Measurements from ENCODE around the gene PCNX3. TPM values are rescaled to one million over a fixed set of nuclear protein-coding genes. Genes with fewer than 3 reads are reported as not detected.
A peak's percentile ranks its signal among the peaks of the same experiment; 100 is the strongest.

PCNX3 gene
- total and polyA plus RNA-seq, 2 of the 13 experiments (the other 11 are each of a cell fraction or from before 2014, with no cell fraction given) = 16.2 to 23.0 TPM

DNA sequence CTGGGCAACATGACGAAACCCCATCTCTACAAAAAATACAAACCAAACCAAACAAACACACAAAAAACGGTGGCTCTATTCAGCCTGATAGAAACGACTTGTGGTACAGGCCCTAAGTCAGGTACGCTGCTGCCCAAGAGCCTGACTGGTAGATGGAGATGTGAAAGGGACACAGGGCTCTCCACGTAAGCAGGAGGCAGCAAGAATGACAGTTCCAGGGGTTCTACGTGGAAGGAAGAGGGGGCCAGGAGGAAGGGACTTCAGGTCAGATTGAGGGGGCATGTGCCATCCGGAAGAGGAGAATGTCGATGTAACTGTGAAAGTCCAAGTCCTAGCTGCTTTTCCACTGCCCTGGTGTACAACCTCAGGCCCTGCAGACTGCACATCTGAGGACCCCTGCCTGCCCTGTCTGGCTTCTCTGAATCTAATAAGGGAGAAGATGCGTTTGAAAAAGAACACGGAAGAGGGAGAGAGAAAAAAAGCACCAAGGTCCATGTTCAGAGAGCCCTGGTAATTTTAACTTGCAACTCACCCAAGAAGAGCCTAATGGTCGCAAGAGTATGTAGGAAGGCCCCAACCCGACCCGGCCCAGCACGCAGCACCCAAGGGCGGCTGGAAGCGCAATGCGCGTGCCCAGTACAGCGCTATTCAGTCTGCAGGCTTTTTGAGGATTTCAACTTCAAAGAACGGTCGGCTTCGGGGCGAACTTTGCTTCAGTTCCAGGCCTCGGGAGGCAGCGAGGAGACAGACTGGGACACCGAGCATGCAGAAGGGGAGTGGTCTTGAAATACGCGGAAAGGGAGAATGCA is 46.2 kb upstream of the PCNX3 start (continued):
- TF ChIP-seq MXD4 (CRISPR knock-in tag; IDR thresholded peaks at IDR 0.05) (no peak), NKX3-1 (CRISPR knock-in tag; IDR thresholded peaks at IDR 0.05) (peak; percentile 67), EEA1 (CRISPR knock-in tag; IDR thresholded peaks at IDR 0.05; ENCODE audit: borderline replicate concordance) (peak; percentile 58; the same call in 1 of the 2 replicates), ZBTB21 (CRISPR knock-in tag; IDR thresholded peaks at IDR 0.05) (no peak), ZNF780A (CRISPR knock-in tag; IDR thresholded peaks at IDR 0.05) (peak; percentile 72; the same call in 1 of the 2 replicates), ISL2 (CRISPR knock-in tag; IDR thresholded peaks at IDR 0.05) (peak; percentile 6; the same call in 1 of the 2 replicates), ZNF230 (CRISPR knock-in tag; IDR thresholded peaks at IDR 0.05) (no peak), ZNF136 (CRISPR knock-in tag; IDR thresholded peaks at IDR 0.05; ENCODE audit: low read depth) (no peak), HNF4G (IDR thresholded peaks at IDR 0.05; ENCODE audit: borderline replicate concordance, low read depth, low read length) (no peak), HNF4G (CRISPR knock-in tag; IDR thresholded peaks at IDR 0.05; ENCODE audit: borderline replicate concordance, low read depth) (no peak), ZBTB7B (CRISPR knock-in tag; IDR thresholded peaks at IDR 0.05) (no peak), NCOA1 (CRISPR knock-in tag; IDR thresholded peaks at IDR 0.05) (0 out of 2 replicates have a peak, but pooled peaks have one; percentile 72), ZSCAN20 (CRISPR knock-in tag; IDR thresholded peaks at IDR 0.05; ENCODE audit: borderline replicate concordance) (peak; percentile 58; the same call in 1 of the 2 replicates), ZNF264 (CRISPR knock-in tag; IDR thresholded peaks at IDR 0.05) (no peak), EP300 (IDR thresholded peaks at IDR 0.05; ENCODE audit: low read depth in 2 of 2, low read length in 2 of 2) (no peak), EP300 (CRISPR knock-in tag; IDR thresholded peaks at IDR 0.05; ENCODE audit: borderline replicate concordance) (no peak), ZNF672 (CRISPR knock-in tag; IDR thresholded peaks at IDR 0.05) (0 out of 2 replicates have a peak, but pooled peaks have one; percentile 51)
- TF ChIP-seq, protein P1, sequence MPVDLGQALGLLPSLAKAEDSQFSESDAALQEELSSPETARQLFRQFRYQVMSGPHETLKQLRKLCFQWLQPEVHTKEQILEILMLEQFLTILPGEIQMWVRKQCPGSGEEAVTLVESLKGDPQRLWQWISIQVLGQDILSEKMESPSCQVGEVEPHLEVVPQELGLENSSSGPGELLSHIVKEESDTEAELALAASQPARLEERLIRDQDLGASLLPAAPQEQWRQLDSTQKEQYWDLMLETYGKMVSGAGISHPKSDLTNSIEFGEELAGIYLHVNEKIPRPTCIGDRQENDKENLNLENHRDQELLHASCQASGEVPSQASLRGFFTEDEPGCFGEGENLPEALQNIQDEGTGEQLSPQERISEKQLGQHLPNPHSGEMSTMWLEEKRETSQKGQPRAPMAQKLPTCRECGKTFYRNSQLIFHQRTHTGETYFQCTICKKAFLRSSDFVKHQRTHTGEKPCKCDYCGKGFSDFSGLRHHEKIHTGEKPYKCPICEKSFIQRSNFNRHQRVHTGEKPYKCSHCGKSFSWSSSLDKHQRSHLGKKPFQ (CRISPR knock-in tag; IDR thresholded peaks at IDR 0.05; ENCODE audit: insufficient replicate concordance) = peak; percentile 65
- TF ChIP-seq, protein P2, sequence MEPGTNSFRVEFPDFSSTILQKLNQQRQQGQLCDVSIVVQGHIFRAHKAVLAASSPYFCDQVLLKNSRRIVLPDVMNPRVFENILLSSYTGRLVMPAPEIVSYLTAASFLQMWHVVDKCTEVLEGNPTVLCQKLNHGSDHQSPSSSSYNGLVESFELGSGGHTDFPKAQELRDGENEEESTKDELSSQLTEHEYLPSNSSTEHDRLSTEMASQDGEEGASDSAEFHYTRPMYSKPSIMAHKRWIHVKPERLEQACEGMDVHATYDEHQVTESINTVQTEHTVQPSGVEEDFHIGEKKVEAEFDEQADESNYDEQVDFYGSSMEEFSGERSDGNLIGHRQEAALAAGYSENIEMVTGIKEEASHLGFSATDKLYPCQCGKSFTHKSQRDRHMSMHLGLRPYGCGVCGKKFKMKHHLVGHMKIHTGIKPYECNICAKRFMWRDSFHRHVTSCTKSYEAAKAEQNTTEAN (CRISPR knock-in tag; conservative IDR thresholded peaks at IDR 0.05) = 0 out of 2 replicates have a peak, but pooled peaks have one; percentile 44
- TF ChIP-seq, protein P3, sequence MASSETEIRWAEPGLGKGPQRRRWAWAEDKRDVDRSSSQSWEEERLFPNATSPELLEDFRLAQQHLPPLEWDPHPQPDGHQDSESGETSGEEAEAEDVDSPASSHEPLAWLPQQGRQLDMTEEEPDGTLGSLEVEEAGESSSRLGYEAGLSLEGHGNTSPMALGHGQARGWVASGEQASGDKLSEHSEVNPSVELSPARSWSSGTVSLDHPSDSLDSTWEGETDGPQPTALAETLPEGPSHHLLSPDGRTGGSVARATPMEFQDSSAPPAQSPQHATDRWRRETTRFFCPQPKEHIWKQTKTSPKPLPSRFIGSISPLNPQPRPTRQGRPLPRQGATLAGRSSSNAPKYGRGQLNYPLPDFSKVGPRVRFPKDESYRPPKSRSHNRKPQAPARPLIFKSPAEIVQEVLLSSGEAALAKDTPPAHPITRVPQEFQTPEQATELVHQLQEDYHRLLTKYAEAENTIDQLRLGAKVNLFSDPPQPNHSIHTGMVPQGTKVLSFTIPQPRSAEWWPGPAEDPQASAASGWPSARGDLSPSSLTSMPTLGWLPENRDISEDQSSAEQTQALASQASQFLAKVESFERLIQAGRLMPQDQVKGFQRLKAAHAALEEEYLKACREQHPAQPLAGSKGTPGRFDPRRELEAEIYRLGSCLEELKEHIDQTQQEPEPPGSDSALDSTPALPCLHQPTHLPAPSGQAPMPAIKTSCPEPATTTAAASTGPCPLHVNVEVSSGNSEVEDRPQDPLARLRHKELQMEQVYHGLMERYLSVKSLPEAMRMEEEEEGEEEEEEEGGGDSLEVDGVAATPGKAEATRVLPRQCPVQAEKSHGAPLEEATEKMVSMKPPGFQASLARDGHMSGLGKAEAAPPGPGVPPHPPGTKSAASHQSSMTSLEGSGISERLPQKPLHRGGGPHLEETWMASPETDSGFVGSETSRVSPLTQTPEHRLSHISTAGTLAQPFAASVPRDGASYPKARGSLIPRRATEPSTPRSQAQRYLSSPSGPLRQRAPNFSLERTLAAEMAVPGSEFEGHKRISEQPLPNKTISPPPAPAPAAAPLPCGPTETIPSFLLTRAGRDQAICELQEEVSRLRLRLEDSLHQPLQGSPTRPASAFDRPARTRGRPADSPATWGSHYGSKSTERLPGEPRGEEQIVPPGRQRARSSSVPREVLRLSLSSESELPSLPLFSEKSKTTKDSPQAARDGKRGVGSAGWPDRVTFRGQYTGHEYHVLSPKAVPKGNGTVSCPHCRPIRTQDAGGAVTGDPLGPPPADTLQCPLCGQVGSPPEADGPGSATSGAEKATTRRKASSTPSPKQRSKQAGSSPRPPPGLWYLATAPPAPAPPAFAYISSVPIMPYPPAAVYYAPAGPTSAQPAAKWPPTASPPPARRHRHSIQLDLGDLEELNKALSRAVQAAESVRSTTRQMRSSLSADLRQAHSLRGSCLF (CRISPR knock-in tag; IDR thresholded peaks at IDR 0.05; ENCODE audit: borderline replicate concordance) = 0 out of 2 replicates have a peak, but pooled peaks have one; percentile 62
- TF ChIP-seq, protein P4, sequence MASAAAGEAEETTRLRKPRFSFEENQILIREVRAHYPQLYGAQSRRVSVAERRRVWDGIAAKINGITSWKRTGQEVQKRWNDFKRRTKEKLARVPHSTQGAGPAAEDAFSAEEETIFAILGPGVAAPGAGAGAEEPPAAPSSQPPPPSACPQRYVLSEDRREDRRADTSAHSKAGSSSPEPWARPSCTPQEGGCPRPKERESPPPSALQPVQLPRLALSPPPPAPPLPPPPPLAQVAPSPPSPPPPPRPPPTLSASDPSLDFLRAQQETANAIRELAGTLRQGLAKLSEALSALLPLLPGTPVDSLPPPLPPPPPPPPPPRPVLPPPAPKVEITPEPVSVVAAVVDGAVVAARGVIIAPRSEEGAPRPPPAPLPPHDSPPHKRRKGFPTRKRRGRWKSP (CRISPR knock-in tag; IDR thresholded peaks at IDR 0.05) = peak; percentile 90
